ENCODE results near the gene PLLP.

PLLP gene

GRCh38 chr16:57209780-57210179, 74.7 kb downstream of the PLLP start:
- no peak for DNase-seq

GRCh38 chr16:57208926-57209325, 75.5 kb downstream of the PLLP start:
- no peak for DNase-seq
